ENCODE results near the gene TMEM158.

DNA sequence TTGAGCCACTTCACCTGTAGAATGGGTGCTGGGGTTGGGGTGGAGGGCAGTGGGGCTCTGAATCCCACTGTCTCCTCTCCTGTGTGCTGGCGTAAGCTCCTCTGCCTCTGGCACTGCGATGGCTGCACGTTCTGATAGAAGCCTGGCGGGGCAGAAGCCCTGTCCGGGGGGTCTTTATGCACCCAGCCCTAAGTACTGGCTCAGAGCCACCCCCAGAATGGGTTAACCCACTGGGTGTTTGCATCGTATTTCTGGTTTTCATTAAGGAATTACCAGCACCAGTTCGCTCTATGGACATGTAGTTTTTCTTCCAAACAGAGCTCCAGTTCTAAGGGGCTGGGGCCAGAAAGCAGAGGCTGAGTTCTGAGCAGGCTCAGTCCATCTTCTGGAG lies 42.2 kb downstream of the TMEM158 start:
- TF ChIP-seq, protein P1, sequence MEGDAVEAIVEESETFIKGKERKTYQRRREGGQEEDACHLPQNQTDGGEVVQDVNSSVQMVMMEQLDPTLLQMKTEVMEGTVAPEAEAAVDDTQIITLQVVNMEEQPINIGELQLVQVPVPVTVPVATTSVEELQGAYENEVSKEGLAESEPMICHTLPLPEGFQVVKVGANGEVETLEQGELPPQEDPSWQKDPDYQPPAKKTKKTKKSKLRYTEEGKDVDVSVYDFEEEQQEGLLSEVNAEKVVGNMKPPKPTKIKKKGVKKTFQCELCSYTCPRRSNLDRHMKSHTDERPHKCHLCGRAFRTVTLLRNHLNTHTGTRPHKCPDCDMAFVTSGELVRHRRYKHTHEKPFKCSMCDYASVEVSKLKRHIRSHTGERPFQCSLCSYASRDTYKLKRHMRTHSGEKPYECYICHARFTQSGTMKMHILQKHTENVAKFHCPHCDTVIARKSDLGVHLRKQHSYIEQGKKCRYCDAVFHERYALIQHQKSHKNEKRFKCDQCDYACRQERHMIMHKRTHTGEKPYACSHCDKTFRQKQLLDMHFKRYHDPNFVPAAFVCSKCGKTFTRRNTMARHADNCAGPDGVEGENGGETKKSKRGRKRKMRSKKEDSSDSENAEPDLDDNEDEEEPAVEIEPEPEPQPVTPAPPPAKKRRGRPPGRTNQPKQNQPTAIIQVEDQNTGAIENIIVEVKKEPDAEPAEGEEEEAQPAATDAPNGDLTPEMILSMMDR (IDR thresholded peaks at IDR 0.05; ENCODE audit: insufficient read depth, low read length, poor library complexity, severe bottlenecking): no peak
- no peak for TF ChIP-seq EZH2phosphoT487 (conservative IDR thresholded peaks at IDR 0.05; ENCODE audit: low read length)

Data from SU-DHL-6 (cell line).